ENCODE results near the gene MASP1.

- TF ChIP-seq POLR2AphosphoS5 (IDR thresholded peaks at IDR 0.05; ENCODE audit: low read depth, low read length): no peak
- no peak for TF ChIP-seq TAF1 (IDR thresholded peaks at IDR 0.05; ENCODE audit: borderline replicate concordance, insufficient read depth, low read length)
- TF ChIP-seq REST (IDR thresholded peaks at IDR 0.05; ENCODE audit: insufficient read depth in 1 of 2, low read depth in 2 of 2, low read length in 2 of 2): no peak
- no peak for TF ChIP-seq FOXP2 (optimal IDR thresholded peaks at IDR 0.05; ENCODE audit: borderline replicate concordance, extremely low read depth, extremely low read length, insufficient read depth)
- TF ChIP-seq SIN3A (IDR thresholded peaks at IDR 0.05; ENCODE audit: borderline replicate concordance, insufficient read depth, low read length): no peak
Observed at GRCh38 chr3:187340578-187340977, 49.0 kb upstream of the MASP1 start.
